Measurements from ENCODE around the gene ATP11A. TPM values are rescaled to one million over a fixed set of nuclear protein-coding genes. Genes with fewer than 3 reads are reported as not detected.

Gene ATP11A
- total and polyA plus RNA-seq, 2 experiments from 2014 or later: 4.9 to 5.0 TPM

DNA sequence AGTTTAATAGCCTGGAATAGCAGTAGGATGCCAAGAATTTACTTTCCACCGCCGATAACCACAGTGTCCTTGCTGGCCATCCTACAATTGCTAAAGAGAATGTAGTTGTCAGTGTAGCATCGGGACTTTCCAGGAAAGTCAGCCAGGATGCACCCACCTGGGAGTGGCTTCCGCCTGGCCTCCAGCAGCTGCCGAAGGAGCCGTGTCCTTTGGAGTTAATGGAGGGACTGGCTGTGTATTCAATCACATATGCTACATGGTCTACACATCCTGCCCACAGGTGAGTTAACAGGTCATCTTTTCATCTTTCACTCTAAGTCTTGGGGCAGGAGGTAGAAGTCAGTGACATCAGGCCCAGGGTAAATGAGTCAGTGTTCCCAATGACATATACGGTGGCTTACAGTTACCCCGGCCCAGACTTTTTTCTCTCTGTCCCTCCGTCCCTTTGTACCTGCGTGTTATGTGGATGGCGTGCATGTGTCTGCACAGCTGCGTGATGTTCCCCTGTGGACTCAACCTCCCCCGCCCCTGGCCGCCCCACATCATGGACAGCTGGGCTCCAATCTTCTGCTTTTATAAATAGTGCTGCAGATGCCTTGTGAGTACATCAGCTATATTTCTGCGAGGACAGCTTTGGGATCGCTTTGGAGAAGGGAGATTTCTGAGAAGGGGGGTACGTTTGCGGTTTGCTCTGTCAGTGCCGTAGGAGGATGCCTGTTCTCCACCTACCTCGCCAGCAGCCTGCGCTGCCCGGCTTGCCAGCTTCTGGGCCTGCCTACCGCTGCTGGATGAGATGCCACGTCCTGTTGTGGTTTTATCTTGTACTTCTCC, 63.1 kb downstream of the ATP11A start:
- in situ Hi-C loops (cut with MboI): no loop called here
- H3K79me2 ChIP-seq (ENCODE audit: insufficient read depth): no peaks in the 10 kb centered on the region
- H3K4me3 ChIP-seq: no peak overlapping the region
- no peaks in the 10 kb centered on the region for H3K27me3 ChIP-seq (replicated peaks; ENCODE audit: insufficient read depth)
- no peak overlapping the region for H2AFZ ChIP-seq
- H3K4me1 ChIP-seq (ENCODE audit: insufficient read depth): no peaks in the 10 kb centered on the region
- no peaks in the 10 kb centered on the region for H3K36me3 ChIP-seq (ENCODE audit: low read depth)
- no peak for TF ChIP-seq EZH2phosphoT487 (IDR thresholded peaks at IDR 0.05; ENCODE audit: insufficient read depth, low read depth)
- H3K9me2 ChIP-seq (ENCODE audit: insufficient read depth): no peaks in the 10 kb centered on the region
- H3K9me3 ChIP-seq (ENCODE audit: low read depth): no peaks in the 10 kb centered on the region
- no peaks in the 10 kb centered on the region for H4K20me1 ChIP-seq (ENCODE audit: insufficient read depth)
- no peak for DNase-seq
- H3F3A ChIP-seq (ENCODE audit: insufficient read depth): peaks cover 4% of the 10 kb centered on the region; the same call in 1 of the 2 replicates
- WGBS, 2 experiments (ENCODE audit: low coverage in 1 of 2, low lambda C conversion rate in 2 of 2, missing lambda C conversion rate in 2 of 2): 89 to 92% methylated on average over 24 of the region's 24 CpGs
- H3K4me2 ChIP-seq (ENCODE audit: unreplicated experiment): no peak overlapping the region
- no peak overlapping the region for H3K9ac ChIP-seq
- no peak overlapping the region for H3K27ac ChIP-seq

DNA sequence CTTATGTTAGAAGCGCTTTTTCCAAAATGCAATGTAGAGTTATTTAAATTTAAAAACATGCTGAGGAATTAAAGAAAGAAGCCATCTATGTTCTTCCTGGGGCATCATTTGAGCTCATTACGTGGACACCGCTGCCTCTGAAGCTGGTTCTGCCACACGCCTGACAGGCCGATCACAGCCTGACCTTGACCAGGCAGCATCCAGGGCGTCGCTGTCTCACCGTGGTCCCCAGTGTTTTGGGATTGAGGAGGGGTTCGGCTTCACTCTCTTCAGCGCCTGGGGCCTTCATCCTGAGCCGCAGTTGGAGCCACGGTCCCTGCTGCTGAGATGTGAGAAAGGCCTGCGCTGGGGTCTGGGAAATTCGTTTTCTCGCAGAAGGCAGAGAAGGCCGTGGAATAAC, 64.0 kb downstream of the ATP11A start:
- Histone ChIP-seq H3K79me2 (ENCODE audit: insufficient read depth) (no peaks in the 10 kb centered on the region), H3K27ac (no peak overlapping the region), H2AFZ (no peak overlapping the region), H3K9ac (no peak overlapping the region), H3K9me2 (ENCODE audit: insufficient read depth) (no peaks in the 10 kb centered on the region), H4K20me1 (ENCODE audit: insufficient read depth) (no peaks in the 10 kb centered on the region), H3K9me3 (ENCODE audit: low read depth) (no peaks in the 10 kb centered on the region), H3K4me3 (no peak overlapping the region), H3K27me3 (replicated peaks; ENCODE audit: insufficient read depth) (no peaks in the 10 kb centered on the region), H3K4me1 (ENCODE audit: insufficient read depth) (no peaks in the 10 kb centered on the region), H3F3A (ENCODE audit: insufficient read depth) (peaks cover 4% of the 10 kb centered on the region; the same call in 1 of the 2 replicates), H3K36me3 (ENCODE audit: low read depth) (no peaks in the 10 kb centered on the region), H3K4me2 (ENCODE audit: unreplicated experiment) (no peak overlapping the region)
- in situ Hi-C loops (cut with MboI): no loop called here
- DNase-seq: no peak
- TF ChIP-seq EZH2phosphoT487 (IDR thresholded peaks at IDR 0.05; ENCODE audit: insufficient read depth, low read depth) (no peak), EZH2 (IDR thresholded peaks at IDR 0.05; ENCODE audit: insufficient read depth, poor library complexity, severe bottlenecking) (no peak)
- WGBS, 2 experiments (ENCODE audit: low coverage in 1 of 2, low lambda C conversion rate in 2 of 2, missing lambda C conversion rate in 2 of 2): 87 to 89% methylated on average over 16 of the region's 16 CpGs

DNA sequence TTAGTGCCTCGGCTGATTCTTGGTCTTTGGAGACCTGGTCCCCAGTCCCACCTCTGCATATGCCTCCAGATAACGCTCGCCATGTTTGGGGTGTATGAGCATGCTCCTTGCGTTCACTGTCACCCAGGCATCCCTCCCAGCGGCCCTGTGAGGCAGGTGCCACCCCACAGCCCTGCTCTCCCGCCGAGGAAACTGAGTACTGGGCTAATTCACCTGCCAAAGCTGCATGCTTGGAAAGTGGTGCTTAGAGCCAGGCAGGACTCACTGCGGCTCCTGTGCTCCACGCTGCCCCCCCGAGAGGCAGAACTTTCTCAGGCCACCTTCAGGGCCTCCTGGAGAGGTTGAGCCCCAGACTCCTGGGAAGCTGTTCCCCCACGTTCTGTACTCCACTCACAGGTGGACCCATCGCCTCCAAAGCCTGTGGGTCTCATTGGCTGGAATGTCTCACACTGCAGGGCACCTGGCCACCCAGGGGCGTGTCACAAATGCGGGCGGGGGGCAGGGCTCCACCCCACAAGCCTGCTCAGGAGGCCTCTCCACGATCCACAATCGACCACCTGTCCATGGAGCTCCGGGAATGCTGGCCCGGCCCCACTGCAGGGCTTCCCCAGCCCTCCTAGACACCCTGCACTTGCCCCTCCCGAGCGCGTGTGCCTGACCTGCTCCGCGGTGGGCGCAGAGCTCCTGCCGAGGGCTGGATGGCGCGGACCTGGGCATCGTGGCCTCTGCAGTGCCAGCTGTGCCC, 64.6 kb downstream of the ATP11A start:
- Histone ChIP-seq H3K27me3 (replicated peaks; ENCODE audit: insufficient read depth) (no peaks in the 10 kb centered on the region), H3K9me3 (ENCODE audit: low read depth) (no peaks in the 10 kb centered on the region), H3K27ac (no peak overlapping the region), H4K20me1 (ENCODE audit: insufficient read depth) (no peaks in the 10 kb centered on the region), H3K4me3 (no peak overlapping the region), H3K4me1 (ENCODE audit: insufficient read depth) (no peaks in the 10 kb centered on the region), H3K79me2 (ENCODE audit: insufficient read depth) (no peaks in the 10 kb centered on the region), H3K4me2 (ENCODE audit: unreplicated experiment) (no peak overlapping the region), H2AFZ (no peak overlapping the region), H3K9ac (no peak overlapping the region), H3K9me2 (ENCODE audit: insufficient read depth) (no peaks in the 10 kb centered on the region), H3F3A (ENCODE audit: insufficient read depth) (peaks cover under 1% of the 10 kb centered on the region; the same call in 1 of the 2 replicates), H3K36me3 (ENCODE audit: low read depth) (no peaks in the 10 kb centered on the region)
- TF ChIP-seq EZH2 (IDR thresholded peaks at IDR 0.05; ENCODE audit: insufficient read depth, poor library complexity, severe bottlenecking): no peak
- no peak for TF ChIP-seq EZH2phosphoT487 (IDR thresholded peaks at IDR 0.05; ENCODE audit: insufficient read depth, low read depth)
- no peak for DNase-seq
- WGBS, 2 experiments (ENCODE audit: low coverage in 1 of 2, low lambda C conversion rate in 2 of 2, missing lambda C conversion rate in 2 of 2): 90 to 92% methylated on average over 22 to 29 of the region's 29 CpGs
- in situ Hi-C loops (cut with MboI): no loop called here

DNA sequence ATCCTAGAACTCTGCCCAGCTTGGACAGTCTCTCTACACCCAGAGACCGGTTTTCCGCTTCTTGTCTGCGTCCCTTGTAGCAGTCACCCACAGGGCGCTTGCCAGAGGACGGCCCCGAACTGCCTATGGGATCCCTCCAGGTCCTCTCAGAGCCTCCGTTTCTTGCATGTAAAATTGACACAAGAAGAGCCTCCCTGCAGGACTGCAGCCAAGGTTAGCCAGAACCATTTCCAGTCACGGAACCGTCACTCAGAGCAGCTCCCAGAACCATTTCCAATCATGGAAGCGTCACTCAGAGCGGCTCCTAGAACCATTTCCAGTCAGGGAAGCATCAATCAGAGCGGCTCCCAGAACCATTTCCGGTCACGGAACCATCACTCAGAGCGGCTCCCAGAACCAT, 65.5 kb downstream of the ATP11A start:
- WGBS, 2 experiments (ENCODE audit: low coverage in 1 of 2, low lambda C conversion rate in 2 of 2, missing lambda C conversion rate in 2 of 2): 95 to 96% methylated on average over 15 of the region's 15 CpGs
- no peaks in the 10 kb centered on the region for H3K27me3 ChIP-seq (replicated peaks; ENCODE audit: insufficient read depth)
- no peaks in the 10 kb centered on the region for H4K20me1 ChIP-seq (ENCODE audit: insufficient read depth)
- no peak overlapping the region for H3K27ac ChIP-seq
- no peaks in the 10 kb centered on the region for H3K36me3 ChIP-seq (ENCODE audit: low read depth)
- no peak overlapping the region for H3K9ac ChIP-seq
- no peak overlapping the region for H3K4me3 ChIP-seq
- H3K9me2 ChIP-seq (ENCODE audit: insufficient read depth): no peaks in the 10 kb centered on the region
- H3K4me2 ChIP-seq (ENCODE audit: unreplicated experiment): no peak overlapping the region
- H3K9me3 ChIP-seq (ENCODE audit: low read depth): no peaks in the 10 kb centered on the region
- no peaks in the 10 kb centered on the region for H3K79me2 ChIP-seq (ENCODE audit: insufficient read depth)
- TF ChIP-seq EZH2phosphoT487 (IDR thresholded peaks at IDR 0.05; ENCODE audit: insufficient read depth, low read depth) (no peak), EZH2 (IDR thresholded peaks at IDR 0.05; ENCODE audit: insufficient read depth, poor library complexity, severe bottlenecking) (no peak)
- in situ Hi-C loops (cut with MboI): no loop called here
- H3K4me1 ChIP-seq (ENCODE audit: insufficient read depth): no peaks in the 10 kb centered on the region
- no peaks in the 10 kb centered on the region for H3F3A ChIP-seq (ENCODE audit: insufficient read depth)
- H2AFZ ChIP-seq: no peak overlapping the region
- DNase-seq: no peak
